Hepatocyte (in vitro differentiated cells): Measurements from ENCODE around the gene XPO1.

Experiments
- CTCF ChIP-seq: fragments of 200-600 bp; sonication (generic); IDR thresholded peaks from 2 replicates; pipeline ENCODE4 v1.5.1; 2016; ENCODE audit warnings: antibody characterized with exemption, mild to moderate bottlenecking; ENCODE audit not compliant: poor library complexity
- EZH2 ChIP-seq: fragments of 200-600 bp; sonication (generic); IDR thresholded peaks from 2 replicates; pipeline ENCODE4 v1.6.1; 2016; ENCODE audit warnings: antibody characterized with exemption, mild to moderate bottlenecking, borderline replicate concordance
- EZH2phosphoT487 ChIP-seq: fragments of 200-600 bp; sonication (generic); IDR thresholded peaks from one replicate; pipeline ENCODE4 v1.6.1; 2018; ENCODE audit warnings: antibody characterized with exemption, mild to moderate bottlenecking, low read depth, moderate library complexity; ENCODE audit not compliant: unreplicated experiment, severe bottlenecking

GRCh38 chr2:61520261-61520660 is 17.9 kb downstream of the XPO1 start:
- TF ChIP-seq CTCF (no peak), EZH2phosphoT487 (no peak), EZH2 (no peak)
